ENCODE results near the gene MKS1.

MKS1 gene

GRCh38 chr17:58242171-58242784 lies 23.2 kb upstream of the MKS1 start:
- DNase-seq = no peak

- DNase-seq = no peak
Measured at GRCh38 chr17:58239987-58240386, 20.9 kb upstream of the MKS1 start.

- no peak for DNase-seq
Measured at GRCh38 chr17:58238147-58238634, 19.1 kb upstream of the MKS1 start, which contains the start of gene LPO. Gene LPO (plus strand): TSS chr17:58238584. CDS start chr17:58242980, 4,396 bp downstream.

- no peak for DNase-seq
Measured at GRCh38 chr17:58236394-58236793, 17.3 kb upstream of the MKS1 start.

- no peak for DNase-seq
Measured at GRCh38 chr17:58235821-58236220, 16.8 kb upstream of the MKS1 start.

GRCh38 chr17:58234512-58234911 lies 15.5 kb upstream of the MKS1 start:
- no peak for DNase-seq

- DNase-seq = no peak
Measured at GRCh38 chr17:58233543-58233942, 14.5 kb upstream of the MKS1 start.

GRCh38 chr17:58232707-58233156 lies 13.7 kb upstream of the MKS1 start:
- DNase-seq = no peak

GRCh38 chr17:58231641-58232040 lies 12.6 kb upstream of the MKS1 start:
- DNase-seq = no peak

- DNase-seq = no peak
Measured at GRCh38 chr17:58229881-58230280, 10.8 kb upstream of the MKS1 start.

GRCh38 chr17:58229384-58229783 lies 10.3 kb upstream of the MKS1 start:
- no peak for DNase-seq

GRCh38 chr17:58228679-58229078 lies 9.6 kb upstream of the MKS1 start:
- DNase-seq = no peak

GRCh38 chr17:58227733-58228132 lies 8.7 kb upstream of the MKS1 start:
- DNase-seq = no peak

- no peak for DNase-seq
Measured at GRCh38 chr17:58224315-58224714, 5.3 kb upstream of the MKS1 start.

GRCh38 chr17:58219789-58220183 lies 731 bp upstream of the MKS1 start:
- DNase-seq = no peak

- DNase-seq = no peak
Measured at GRCh38 chr17:58217766-58218165, 1.3 kb downstream of the MKS1 start.

- DNase-seq = no peak
Measured at GRCh38 chr17:58215685-58216084, 3.4 kb downstream of the MKS1 start.

GRCh38 chr17:58210922-58211321 lies 8.1 kb downstream of the MKS1 start:
- DNase-seq = no peak

GRCh38 chr17:58208344-58208743 lies 10.7 kb downstream of the MKS1 start:
- no peak for DNase-seq

- no peak for DNase-seq
Measured at GRCh38 chr17:58207451-58207850, 11.6 kb downstream of the MKS1 start.

- no peak for DNase-seq
Measured at GRCh38 chr17:58205936-58206335, 13.1 kb downstream of the MKS1 start.

- no peak for DNase-seq
Measured at GRCh38 chr17:58204796-58205195, 14.3 kb downstream of the MKS1 start.

- no peak for DNase-seq
Measured at GRCh38 chr17:58202859-58203258, 16.2 kb downstream of the MKS1 start.

- DNase-seq = no peak
Measured at GRCh38 chr17:58200024-58200633, 18.9 kb downstream of the MKS1 start.

GRCh38 chr17:58196610-58197009 lies 22.4 kb downstream of the MKS1 start:
- no peak for DNase-seq
